HG03469 (cell line): Measurements from ENCODE around the gene MAN2A1.
"Not testable (repeated sequence)": the region's sequence is repeated elsewhere in the genome, so short reads cannot be mapped to it uniquely, and the experiment has no call there.

Source experiments
- ATAC-seq: cut with Tn5 transposase; IDR thresholded peaks from one replicate; pipeline ENCODE4 v1.9.1; 2021; ENCODE audit warnings: mild to moderate bottlenecking, moderate library complexity, moderate number of reproducible peaks; ENCODE audit not compliant: unreplicated experiment

MAN2A1 gene

GRCh38 chr5:109750463-109750862, 60.7 kb downstream of the MAN2A1 start:
- ATAC-seq = no peak

GRCh38 chr5:109753279-109753678, 63.6 kb downstream of the MAN2A1 start:
- no peak for ATAC-seq

GRCh38 chr5:109754319-109754718, 64.6 kb downstream of the MAN2A1 start:
- ATAC-seq = no peak

GRCh38 chr5:109755761-109756160, 66.0 kb downstream of the MAN2A1 start:
- no peak for ATAC-seq

GRCh38 chr5:109756543-109757185, 66.9 kb downstream of the MAN2A1 start:
- no peak for ATAC-seq

- ATAC-seq = no peak
Measured at GRCh38 chr5:109757490-109757889, 67.8 kb downstream of the MAN2A1 start.

- ATAC-seq = no peak
Measured at GRCh38 chr5:109759306-109759705, 69.6 kb downstream of the MAN2A1 start.

- not testable (repeated sequence) for ATAC-seq
Measured at GRCh38 chr5:109760130-109760529, 70.4 kb downstream of the MAN2A1 start.

- no peak for ATAC-seq
Measured at GRCh38 chr5:109762821-109763220, 73.1 kb downstream of the MAN2A1 start.

- no peak for ATAC-seq
Measured at GRCh38 chr5:109767184-109767995, 77.7 kb downstream of the MAN2A1 start.

- ATAC-seq = no peak
Measured at GRCh38 chr5:109767997-109768396, 78.3 kb downstream of the MAN2A1 start.

GRCh38 chr5:109769597-109770291, 80.0 kb downstream of the MAN2A1 start:
- no peak for ATAC-seq

- ATAC-seq = no peak
Measured at GRCh38 chr5:109775130-109775529, 85.4 kb downstream of the MAN2A1 start.

- no peak for ATAC-seq
Measured at GRCh38 chr5:109779036-109779735, 89.5 kb downstream of the MAN2A1 start.

GRCh38 chr5:109784687-109785086, 95.0 kb downstream of the MAN2A1 start:
- ATAC-seq = no peak

GRCh38 chr5:109786206-109786855, 96.6 kb downstream of the MAN2A1 start:
- peak; percentile 74 for ATAC-seq

GRCh38 chr5:109788596-109788995, 98.9 kb downstream of the MAN2A1 start:
- peak; percentile 79 for ATAC-seq

GRCh38 chr5:109792613-109793012, 102.9 kb downstream of the MAN2A1 start:
- ATAC-seq = no peak

- no peak for ATAC-seq
Measured at GRCh38 chr5:109803854-109804253, 114.1 kb downstream of the MAN2A1 start.

GRCh38 chr5:109805472-109805871, 115.7 kb downstream of the MAN2A1 start:
- no peak for ATAC-seq

GRCh38 chr5:109805883-109806282, 116.2 kb downstream of the MAN2A1 start:
- no peak for ATAC-seq
